Gastroesophageal sphincter (tissue), 3 donors: ENCODE measurements around the gene HLA-E.

ENCODE experiments used
- EP300 ChIP-seq: sonication (generic); formaldehyde crosslinking; IDR thresholded peaks from one replicate; pipeline ENCODE4 v1.6.1; 2017; ENCODE audit warnings: antibody characterized with exemption, mild to moderate bottlenecking
- POLR2A ChIP-seq, 2 donors: fragments of 450-650 bp; IDR thresholded peaks; one replicate each; pipeline ENCODE4 v1.6.1; 2017; ENCODE audit warnings: antibody characterized with exemption in 2 of 2, mild to moderate bottlenecking in 2 of 2, moderate library complexity in 1 of 2
- POLR2AphosphoS5 ChIP-seq: sonication (generic); formaldehyde crosslinking; IDR thresholded peaks from one replicate; pipeline ENCODE4 v1.6.1; 2017; ENCODE audit warnings: antibody characterized with exemption
- TF ChIP-seq, protein P1 (sequence below), 4 experiments: fragments of 200-600 bp in 2 of 4; fragments of 450-650 bp in 2 of 4; sonication (generic) in 1 of 4; IDR thresholded peaks; one replicate each; pipeline ENCODE4 v1.5.1; 2017 to 2019; ENCODE audit warnings: antibody characterized with exemption in 4 of 4, mild to moderate bottlenecking in 2 of 4, moderate library complexity in 2 of 4

DNA sequence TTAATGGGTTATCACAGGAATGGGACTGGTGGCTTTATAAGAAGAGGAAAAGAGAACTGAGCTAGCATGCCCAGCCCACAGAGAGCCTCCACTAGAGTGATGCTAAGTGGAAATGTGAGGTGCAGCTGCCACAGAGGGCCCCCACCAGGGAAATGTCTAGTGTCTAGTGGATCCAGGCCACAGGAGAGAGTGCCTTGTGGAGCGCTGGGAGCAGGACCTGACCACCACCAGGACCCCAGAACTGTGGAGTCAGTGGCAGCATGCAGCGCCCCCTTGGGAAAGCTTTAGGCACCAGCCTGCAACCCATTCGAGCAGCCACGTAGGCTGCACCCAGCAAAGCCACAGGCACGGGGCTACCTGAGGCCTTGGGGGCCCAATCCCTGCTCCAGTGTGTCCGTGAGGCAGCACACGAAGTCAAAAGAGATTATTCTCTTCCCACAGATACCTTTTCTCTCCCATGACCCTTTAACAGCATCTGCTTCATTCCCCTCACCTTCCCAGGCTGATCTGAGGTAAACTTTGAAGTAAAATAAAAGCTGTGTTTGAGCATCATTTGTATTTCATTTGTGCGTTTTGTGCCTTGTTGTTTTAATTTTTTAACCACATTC lies 4.4 kb downstream of the HLA-E start:
- no peak for TF ChIP-seq POLR2A (IDR thresholded peaks at IDR 0.05)
- TF ChIP-seq, protein P1, sequence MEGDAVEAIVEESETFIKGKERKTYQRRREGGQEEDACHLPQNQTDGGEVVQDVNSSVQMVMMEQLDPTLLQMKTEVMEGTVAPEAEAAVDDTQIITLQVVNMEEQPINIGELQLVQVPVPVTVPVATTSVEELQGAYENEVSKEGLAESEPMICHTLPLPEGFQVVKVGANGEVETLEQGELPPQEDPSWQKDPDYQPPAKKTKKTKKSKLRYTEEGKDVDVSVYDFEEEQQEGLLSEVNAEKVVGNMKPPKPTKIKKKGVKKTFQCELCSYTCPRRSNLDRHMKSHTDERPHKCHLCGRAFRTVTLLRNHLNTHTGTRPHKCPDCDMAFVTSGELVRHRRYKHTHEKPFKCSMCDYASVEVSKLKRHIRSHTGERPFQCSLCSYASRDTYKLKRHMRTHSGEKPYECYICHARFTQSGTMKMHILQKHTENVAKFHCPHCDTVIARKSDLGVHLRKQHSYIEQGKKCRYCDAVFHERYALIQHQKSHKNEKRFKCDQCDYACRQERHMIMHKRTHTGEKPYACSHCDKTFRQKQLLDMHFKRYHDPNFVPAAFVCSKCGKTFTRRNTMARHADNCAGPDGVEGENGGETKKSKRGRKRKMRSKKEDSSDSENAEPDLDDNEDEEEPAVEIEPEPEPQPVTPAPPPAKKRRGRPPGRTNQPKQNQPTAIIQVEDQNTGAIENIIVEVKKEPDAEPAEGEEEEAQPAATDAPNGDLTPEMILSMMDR (IDR thresholded peaks at IDR 0.05), result peak in 1 of 4 experiments; percentile 10
- no peak for TF ChIP-seq POLR2AphosphoS5
- TF ChIP-seq EP300, result no peak
